ENCODE results near the gene POMGNT2.

DNA sequence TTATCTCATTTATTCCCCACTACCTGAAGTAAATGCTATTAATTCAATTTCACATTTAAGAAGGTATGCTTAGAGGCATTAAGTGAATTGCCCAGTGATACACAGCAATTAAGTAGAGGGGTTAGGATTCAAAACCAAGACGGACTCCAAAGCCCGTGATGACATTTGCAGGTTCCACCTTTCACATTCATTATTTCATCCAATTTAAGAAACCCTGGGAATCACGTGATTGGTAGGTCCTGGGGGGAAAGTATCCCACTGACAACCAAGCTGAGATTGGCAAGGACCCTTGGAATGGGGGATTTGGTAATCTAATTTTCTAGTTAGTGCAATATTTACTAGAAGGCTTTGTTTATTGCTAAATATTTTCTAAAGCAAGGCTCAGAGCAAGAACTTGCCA is 1.8 kb downstream of the POMGNT2 start:
- TF ChIP-seq EZH2phosphoT487 (IDR thresholded peaks at IDR 0.05; ENCODE audit: unreplicated experiment) = no peak
- TF ChIP-seq, protein P1, sequence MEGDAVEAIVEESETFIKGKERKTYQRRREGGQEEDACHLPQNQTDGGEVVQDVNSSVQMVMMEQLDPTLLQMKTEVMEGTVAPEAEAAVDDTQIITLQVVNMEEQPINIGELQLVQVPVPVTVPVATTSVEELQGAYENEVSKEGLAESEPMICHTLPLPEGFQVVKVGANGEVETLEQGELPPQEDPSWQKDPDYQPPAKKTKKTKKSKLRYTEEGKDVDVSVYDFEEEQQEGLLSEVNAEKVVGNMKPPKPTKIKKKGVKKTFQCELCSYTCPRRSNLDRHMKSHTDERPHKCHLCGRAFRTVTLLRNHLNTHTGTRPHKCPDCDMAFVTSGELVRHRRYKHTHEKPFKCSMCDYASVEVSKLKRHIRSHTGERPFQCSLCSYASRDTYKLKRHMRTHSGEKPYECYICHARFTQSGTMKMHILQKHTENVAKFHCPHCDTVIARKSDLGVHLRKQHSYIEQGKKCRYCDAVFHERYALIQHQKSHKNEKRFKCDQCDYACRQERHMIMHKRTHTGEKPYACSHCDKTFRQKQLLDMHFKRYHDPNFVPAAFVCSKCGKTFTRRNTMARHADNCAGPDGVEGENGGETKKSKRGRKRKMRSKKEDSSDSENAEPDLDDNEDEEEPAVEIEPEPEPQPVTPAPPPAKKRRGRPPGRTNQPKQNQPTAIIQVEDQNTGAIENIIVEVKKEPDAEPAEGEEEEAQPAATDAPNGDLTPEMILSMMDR (conservative IDR thresholded peaks at IDR 0.05; ENCODE audit: low read depth in 2 of 2) = no peak
- TF ChIP-seq POLR2AphosphoS5 (IDR thresholded peaks at IDR 0.05; ENCODE audit: low read depth) = no peak
- no peak for TF ChIP-seq CREB1 (CRISPR knock-in tag; IDR thresholded peaks at IDR 0.05; ENCODE audit: low read depth)
- no peak for TF ChIP-seq EZH2 (IDR thresholded peaks at IDR 0.05; ENCODE audit: low read depth, unreplicated experiment)
- no peak for TF ChIP-seq JUNB (IDR thresholded peaks at IDR 0.05; ENCODE audit: unreplicated experiment)
- TF ChIP-seq, protein P2, sequence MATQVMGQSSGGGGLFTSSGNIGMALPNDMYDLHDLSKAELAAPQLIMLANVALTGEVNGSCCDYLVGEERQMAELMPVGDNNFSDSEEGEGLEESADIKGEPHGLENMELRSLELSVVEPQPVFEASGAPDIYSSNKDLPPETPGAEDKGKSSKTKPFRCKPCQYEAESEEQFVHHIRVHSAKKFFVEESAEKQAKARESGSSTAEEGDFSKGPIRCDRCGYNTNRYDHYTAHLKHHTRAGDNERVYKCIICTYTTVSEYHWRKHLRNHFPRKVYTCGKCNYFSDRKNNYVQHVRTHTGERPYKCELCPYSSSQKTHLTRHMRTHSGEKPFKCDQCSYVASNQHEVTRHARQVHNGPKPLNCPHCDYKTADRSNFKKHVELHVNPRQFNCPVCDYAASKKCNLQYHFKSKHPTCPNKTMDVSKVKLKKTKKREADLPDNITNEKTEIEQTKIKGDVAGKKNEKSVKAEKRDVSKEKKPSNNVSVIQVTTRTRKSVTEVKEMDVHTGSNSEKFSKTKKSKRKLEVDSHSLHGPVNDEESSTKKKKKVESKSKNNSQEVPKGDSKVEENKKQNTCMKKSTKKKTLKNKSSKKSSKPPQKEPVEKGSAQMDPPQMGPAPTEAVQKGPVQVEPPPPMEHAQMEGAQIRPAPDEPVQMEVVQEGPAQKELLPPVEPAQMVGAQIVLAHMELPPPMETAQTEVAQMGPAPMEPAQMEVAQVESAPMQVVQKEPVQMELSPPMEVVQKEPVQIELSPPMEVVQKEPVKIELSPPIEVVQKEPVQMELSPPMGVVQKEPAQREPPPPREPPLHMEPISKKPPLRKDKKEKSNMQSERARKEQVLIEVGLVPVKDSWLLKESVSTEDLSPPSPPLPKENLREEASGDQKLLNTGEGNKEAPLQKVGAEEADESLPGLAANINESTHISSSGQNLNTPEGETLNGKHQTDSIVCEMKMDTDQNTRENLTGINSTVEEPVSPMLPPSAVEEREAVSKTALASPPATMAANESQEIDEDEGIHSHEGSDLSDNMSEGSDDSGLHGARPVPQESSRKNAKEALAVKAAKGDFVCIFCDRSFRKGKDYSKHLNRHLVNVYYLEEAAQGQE (IDR thresholded peaks at IDR 0.05; ENCODE audit: unreplicated experiment) = no peak
- TF ChIP-seq, protein P3, sequence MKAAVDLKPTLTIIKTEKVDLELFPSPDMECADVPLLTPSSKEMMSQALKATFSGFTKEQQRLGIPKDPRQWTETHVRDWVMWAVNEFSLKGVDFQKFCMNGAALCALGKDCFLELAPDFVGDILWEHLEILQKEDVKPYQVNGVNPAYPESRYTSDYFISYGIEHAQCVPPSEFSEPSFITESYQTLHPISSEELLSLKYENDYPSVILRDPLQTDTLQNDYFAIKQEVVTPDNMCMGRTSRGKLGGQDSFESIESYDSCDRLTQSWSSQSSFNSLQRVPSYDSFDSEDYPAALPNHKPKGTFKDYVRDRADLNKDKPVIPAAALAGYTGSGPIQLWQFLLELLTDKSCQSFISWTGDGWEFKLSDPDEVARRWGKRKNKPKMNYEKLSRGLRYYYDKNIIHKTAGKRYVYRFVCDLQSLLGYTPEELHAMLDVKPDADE (IDR thresholded peaks at IDR 0.05) = no peak
- TF ChIP-seq NANOG (IDR thresholded peaks at IDR 0.05; ENCODE audit: borderline replicate concordance) = no peak
- no peak for TF ChIP-seq ZNF114 (CRISPR knock-in tag; IDR thresholded peaks at IDR 0.05)
- TF ChIP-seq ZNF331 (CRISPR knock-in tag; IDR thresholded peaks at IDR 0.05; ENCODE audit: low read depth) = no peak
